ENCODE measurements around the gene TMEM87A.

The TMEM87A gene

DNA sequence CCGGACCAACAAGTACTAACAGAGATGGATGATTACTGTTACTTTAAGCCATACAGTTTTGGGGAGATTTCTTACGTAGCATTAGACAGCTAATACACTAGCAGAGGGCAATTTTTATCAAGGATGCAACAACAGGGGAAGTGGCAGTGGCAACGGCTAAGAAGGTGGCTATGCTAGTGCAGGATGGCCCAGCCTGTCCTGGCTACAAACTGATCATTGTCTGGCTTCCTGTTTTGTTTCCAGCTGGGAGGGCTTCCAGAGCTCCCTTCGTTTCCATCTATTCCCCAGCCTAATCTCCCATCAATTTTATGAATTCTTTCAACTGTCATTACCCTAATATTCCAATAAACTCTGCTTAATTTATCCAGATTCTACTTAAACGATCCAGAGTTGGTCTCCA is 100.8 kb downstream of the TMEM87A start:
- in situ Hi-C loops (cut with MboI; ENCODE audit: low pct_unique_long_range_greater_than_20kb, low sequenced_read_pairs, unreplicated experiment), result no loop called here
- DNase-seq (ENCODE audit: low spot score), result no peak
- TF ChIP-seq, protein P1, sequence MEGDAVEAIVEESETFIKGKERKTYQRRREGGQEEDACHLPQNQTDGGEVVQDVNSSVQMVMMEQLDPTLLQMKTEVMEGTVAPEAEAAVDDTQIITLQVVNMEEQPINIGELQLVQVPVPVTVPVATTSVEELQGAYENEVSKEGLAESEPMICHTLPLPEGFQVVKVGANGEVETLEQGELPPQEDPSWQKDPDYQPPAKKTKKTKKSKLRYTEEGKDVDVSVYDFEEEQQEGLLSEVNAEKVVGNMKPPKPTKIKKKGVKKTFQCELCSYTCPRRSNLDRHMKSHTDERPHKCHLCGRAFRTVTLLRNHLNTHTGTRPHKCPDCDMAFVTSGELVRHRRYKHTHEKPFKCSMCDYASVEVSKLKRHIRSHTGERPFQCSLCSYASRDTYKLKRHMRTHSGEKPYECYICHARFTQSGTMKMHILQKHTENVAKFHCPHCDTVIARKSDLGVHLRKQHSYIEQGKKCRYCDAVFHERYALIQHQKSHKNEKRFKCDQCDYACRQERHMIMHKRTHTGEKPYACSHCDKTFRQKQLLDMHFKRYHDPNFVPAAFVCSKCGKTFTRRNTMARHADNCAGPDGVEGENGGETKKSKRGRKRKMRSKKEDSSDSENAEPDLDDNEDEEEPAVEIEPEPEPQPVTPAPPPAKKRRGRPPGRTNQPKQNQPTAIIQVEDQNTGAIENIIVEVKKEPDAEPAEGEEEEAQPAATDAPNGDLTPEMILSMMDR (IDR thresholded peaks at IDR 0.05; ENCODE audit: extremely low read depth, insufficient read depth, missing control alignments), result no peak

DNA sequence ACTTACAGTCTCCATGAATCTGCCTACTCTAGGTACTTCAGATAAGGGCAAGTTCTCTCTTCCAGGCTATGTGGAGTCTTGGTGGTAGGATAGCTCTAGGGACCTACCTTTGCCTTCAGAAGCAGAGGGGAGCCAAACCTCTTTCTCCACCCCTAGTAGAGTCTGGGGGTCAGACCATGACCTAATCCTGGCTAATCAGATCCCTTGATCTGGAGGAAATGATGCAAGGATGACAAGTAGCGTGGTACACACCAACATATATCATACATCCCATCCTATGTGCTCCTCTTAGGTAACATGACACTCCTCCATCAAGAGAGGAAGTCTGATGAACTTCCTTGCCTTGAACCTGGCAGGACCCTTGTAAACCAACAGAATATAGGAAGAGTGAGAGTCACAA is 101.4 kb downstream of the TMEM87A start:
- TF ChIP-seq, protein P1 (IDR thresholded peaks at IDR 0.05; ENCODE audit: extremely low read depth, insufficient read depth, missing control alignments), result no peak
- no peak for DNase-seq (ENCODE audit: low spot score)
- in situ Hi-C loops (cut with MboI; ENCODE audit: low pct_unique_long_range_greater_than_20kb, low sequenced_read_pairs, unreplicated experiment), result no loop called here

DNA sequence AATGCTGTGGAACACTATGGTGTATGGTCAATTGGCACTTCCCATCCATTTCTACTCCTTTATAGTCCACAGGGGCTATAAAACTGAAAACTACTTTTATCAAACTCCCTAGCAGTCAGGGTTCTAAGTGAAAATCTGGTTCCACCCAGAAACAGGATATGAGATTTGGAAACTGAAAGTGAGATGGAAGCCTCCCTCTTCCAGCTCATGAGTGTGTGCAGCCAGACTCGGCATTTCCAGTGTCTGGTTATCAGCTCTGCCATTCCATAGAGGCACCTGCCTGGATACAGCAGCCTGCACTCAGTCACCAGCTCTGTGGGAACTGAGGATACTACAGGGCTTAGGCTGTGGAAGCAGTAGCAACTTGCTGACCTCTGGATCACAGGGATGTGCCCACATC is 102.1 kb downstream of the TMEM87A start:
- in situ Hi-C loops (cut with MboI; ENCODE audit: low pct_unique_long_range_greater_than_20kb, low sequenced_read_pairs, unreplicated experiment), result no loop called here
- TF ChIP-seq, protein P1 (IDR thresholded peaks at IDR 0.05; ENCODE audit: extremely low read depth, insufficient read depth, missing control alignments), result no peak
- no peak for DNase-seq (ENCODE audit: low spot score)

DNA sequence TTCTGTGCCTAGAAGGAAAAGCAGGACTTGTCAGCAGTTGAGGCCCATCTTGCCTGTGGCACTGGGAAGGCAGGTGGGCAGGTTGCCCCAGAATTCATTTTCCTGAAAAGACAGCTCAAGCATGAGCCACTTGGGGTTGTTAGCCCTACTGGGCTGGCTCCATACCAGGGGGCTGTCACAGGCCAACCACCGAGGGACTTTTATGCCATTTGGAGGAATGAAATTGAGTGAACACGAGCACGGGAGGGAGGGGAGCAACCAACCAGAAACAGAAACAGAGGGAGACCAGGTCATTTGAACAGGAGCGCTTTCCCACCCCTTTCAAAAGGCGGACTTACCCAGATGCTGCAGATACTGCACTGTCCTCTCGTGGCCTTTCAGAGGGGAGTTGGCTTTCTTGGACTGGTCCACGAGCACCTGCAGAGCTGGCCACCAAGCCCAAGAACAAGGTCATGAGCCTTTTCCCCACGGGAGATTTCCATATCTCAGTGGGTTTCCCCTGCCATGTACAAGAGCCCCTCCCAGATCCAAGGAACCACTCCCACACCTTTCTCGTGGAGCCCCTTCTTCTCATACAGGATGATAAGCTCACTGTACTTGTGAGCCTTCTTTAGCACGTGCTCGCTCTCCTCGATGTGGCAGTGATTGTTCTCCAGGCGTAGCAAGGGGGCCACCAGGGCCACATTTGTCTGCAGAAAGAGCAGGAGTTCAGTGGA is 106.8 kb downstream of the TMEM87A start:
- TF ChIP-seq, protein P1 (IDR thresholded peaks at IDR 0.05; ENCODE audit: extremely low read depth, insufficient read depth, missing control alignments), result no peak
- no peak for DNase-seq (ENCODE audit: low spot score)
- in situ Hi-C loops (cut with MboI; ENCODE audit: low pct_unique_long_range_greater_than_20kb, low sequenced_read_pairs, unreplicated experiment), result no loop called here

DNA sequence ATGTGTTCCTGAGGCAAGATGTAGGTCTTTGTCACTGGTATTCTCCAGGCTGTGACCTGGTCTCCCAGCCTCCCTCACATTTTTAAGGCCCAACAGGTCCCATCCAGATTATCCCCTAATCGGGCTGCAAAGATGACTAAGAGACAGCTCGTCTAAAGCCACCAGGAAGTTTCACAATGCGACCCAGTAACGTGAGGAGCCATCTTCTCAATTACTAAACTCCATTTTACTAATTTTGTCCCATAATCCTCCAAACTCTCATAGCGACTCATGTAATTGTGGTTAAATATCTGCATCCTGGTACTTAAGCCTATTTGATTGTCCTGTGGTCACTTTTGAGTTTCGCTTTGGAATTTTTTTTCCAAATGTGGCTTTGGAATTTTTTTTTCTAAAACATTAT is 108.1 kb downstream of the TMEM87A start:
- DNase-seq (ENCODE audit: low spot score), result no peak

DNA sequence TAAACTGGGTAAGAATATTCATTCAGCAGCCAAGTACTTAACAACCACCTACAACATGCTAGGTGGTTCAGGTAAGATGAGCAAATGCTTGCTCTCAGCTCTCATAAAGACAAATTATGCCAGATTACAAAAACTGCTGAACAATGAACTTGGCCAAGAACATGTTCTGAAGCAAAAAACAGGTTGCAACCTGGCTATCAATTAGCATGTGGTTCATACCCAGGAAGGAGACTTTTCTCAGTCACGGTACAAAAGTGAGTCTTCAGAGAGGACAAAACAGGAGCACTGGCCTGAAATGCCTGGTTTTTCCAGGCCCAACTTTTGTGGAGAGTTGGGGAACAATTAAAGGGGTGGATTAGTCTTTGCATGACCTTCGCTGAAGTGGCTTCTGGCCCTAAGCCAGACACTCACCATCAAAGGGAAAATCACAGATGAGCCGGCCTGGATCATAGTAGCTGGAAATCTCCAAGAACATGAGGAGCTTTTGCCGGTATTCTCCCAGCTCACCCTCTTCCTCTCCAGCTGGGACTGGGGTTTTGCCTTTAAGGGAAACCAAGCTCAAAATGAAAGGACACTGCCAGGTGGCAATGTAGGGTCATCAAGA is 109.2 kb downstream of the TMEM87A start:
- DNase-seq (ENCODE audit: low spot score), result no peak
- TF ChIP-seq, protein P1 (IDR thresholded peaks at IDR 0.05; ENCODE audit: extremely low read depth, insufficient read depth, missing control alignments), result no peak
- in situ Hi-C loops (cut with MboI; ENCODE audit: low pct_unique_long_range_greater_than_20kb, low sequenced_read_pairs, unreplicated experiment), result no loop called here

More for the DNA sequence above, 108.1 kb downstream of the TMEM87A start:
- in situ Hi-C loops (cut with MboI; ENCODE audit: low pct_unique_long_range_greater_than_20kb, low sequenced_read_pairs, unreplicated experiment), result no loop called here
- TF ChIP-seq, protein P1 (IDR thresholded peaks at IDR 0.05; ENCODE audit: extremely low read depth, insufficient read depth, missing control alignments), result no peak

Measured in GM13977 (cell line).